ENCODE measurements around the gene LRRC18.

DNA sequence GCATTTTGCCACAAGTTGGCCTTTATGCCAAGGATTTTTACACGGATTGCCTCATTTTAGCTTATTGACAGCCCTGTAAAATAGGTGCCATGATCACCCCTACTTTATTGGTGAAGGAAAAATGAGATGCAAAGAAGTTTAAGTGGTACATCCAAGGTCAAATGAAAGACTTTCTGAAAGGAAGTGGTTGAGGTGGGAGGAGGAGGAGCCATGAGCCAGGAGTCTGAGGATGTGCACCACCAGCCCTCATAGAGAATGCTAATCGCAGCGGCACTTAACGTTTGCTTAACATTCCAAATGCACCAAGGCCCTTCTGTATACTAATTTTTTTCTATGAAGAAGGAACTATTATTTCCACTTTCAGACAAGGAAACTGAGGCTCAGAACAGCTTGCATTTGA lies 31.0 kb upstream of the LRRC18 start:
- TF ChIP-seq, protein P1, sequence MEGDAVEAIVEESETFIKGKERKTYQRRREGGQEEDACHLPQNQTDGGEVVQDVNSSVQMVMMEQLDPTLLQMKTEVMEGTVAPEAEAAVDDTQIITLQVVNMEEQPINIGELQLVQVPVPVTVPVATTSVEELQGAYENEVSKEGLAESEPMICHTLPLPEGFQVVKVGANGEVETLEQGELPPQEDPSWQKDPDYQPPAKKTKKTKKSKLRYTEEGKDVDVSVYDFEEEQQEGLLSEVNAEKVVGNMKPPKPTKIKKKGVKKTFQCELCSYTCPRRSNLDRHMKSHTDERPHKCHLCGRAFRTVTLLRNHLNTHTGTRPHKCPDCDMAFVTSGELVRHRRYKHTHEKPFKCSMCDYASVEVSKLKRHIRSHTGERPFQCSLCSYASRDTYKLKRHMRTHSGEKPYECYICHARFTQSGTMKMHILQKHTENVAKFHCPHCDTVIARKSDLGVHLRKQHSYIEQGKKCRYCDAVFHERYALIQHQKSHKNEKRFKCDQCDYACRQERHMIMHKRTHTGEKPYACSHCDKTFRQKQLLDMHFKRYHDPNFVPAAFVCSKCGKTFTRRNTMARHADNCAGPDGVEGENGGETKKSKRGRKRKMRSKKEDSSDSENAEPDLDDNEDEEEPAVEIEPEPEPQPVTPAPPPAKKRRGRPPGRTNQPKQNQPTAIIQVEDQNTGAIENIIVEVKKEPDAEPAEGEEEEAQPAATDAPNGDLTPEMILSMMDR (IDR thresholded peaks at IDR 0.05): no peak
- TF ChIP-seq POLR2A (IDR thresholded peaks at IDR 0.05) (no peak), POLR2AphosphoS5 (IDR thresholded peaks at IDR 0.05) (no peak), EP300 (IDR thresholded peaks at IDR 0.05) (no peak)
